Panc1 (cell line): ENCODE results near the gene KRT78.

Source experiments
- CTCF ChIP-seq: fragments of 450-650 bp; IDR thresholded peaks from 2 replicates; pipeline ENCODE4 v1.5.1; 2017; ENCODE audit warnings: mild to moderate bottlenecking
- POLR2AphosphoS5 ChIP-seq: IDR thresholded peaks from 2 replicates; pipeline ENCODE4 v1.6.1; 2012; ENCODE audit warnings: mild to moderate bottlenecking, low read depth, low read length, moderate library complexity
- SIN3A ChIP-seq: IDR thresholded peaks from 2 replicates; pipeline ENCODE4 v1.6.1; 2012; ENCODE audit warnings: low read depth, mild to moderate bottlenecking, low read length, moderate library complexity, borderline replicate concordance; ENCODE audit not compliant: insufficient read depth
- TCF7L2 ChIP-seq: IDR thresholded peaks from 2 replicates; pipeline ENCODE4 v1.6.1; 2011; ENCODE audit warnings: mild to moderate bottlenecking, low read depth, low read length, inconsistent platforms

GRCh38 chr12:52795694-52796428 lies 52.9 kb downstream of the KRT78 start, which contains the start of gene KRT3:
- TF ChIP-seq POLR2AphosphoS5, result no peak
- no peak for TF ChIP-seq CTCF
- TF ChIP-seq TCF7L2, result no peak
- no peak for TF ChIP-seq SIN3A
